ENCODE data around the gene GSG1L.

GSG1L gene

DNA sequence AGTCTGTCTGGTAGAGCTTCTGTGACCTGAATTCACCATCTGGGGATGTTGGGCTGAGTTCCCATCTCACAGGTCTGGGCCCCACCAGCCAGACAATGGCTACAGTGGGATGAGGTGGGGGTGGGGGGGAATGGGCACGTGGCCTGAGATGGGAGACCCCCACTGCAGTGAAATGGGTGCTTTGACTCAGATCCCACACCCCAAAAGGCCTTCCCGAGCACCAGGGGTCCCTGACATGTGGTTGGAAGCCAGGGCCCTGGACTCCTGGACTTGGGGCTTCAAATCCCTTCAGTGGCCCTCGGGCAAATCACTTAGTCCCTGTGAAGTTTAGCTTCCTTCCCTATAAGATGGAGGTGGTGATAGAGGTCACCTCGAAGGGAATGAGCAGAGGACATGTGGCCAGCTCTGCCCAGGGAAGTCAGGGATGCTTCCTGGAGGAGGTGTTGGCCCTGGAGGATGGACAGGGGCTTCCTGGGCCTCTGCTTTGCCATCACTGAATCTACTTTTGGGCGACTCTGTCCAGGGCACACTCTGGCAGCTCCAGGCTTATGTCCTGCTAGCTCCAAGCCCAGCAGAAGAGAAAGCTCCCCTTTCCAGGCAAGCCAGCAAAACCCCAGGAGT, 295.4 kb downstream of the GSG1L start:
- no peak for DNase-seq

DNA sequence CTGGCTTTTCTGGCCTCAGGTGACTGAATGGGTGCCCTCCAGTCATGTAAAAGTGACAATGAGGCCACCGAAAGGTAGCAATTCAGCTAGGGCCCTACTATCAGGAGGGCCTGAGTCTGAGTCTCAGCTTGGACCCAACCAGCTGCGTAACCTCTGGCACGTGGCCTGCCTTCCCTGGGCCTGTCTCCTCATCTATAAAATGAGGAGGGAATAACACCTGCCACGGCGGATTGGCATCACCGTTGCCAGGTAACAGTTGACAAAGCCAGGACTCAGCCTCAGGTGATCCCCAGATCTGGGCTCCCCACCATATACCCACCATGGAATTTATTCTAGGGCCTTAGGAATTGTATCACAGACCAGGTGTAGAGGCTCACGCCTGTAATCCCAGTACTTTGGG, 296.4 kb downstream of the GSG1L start:
- DNase-seq: no peak

- DNase-seq: no peak
Observed at GRCh38 chr16:27766236-27766925, 297.1 kb downstream of the GSG1L start.

- DNase-seq: no peak
Observed at GRCh38 chr16:27764869-27765675, 298.4 kb downstream of the GSG1L start.

DNA sequence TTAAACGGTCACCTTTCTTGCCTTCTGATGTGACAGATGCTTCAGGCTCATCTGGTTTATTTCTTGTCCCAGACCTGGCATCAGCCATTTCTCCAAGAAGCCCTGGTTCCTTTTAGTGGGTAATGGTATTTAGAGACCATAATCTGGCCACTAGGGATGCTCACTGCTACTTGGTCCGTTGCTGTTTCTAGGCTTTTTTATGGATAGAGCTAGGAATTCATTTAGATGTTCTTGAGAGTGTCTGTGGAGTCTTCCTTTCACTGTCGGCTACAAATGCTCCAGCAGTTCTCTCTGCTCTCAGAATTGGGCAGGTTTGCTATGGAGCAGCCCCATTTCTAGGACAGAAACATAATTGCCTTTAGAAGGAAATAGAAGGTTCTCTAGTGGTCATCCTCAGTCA, 299.1 kb downstream of the GSG1L start:
- DNase-seq: no peak

- no peak for DNase-seq
Observed at GRCh38 chr16:27762441-27762840, 301.1 kb downstream of the GSG1L start.

GRCh38 chr16:27761816-27762215, 301.7 kb downstream of the GSG1L start:
- no peak for DNase-seq

DNA sequence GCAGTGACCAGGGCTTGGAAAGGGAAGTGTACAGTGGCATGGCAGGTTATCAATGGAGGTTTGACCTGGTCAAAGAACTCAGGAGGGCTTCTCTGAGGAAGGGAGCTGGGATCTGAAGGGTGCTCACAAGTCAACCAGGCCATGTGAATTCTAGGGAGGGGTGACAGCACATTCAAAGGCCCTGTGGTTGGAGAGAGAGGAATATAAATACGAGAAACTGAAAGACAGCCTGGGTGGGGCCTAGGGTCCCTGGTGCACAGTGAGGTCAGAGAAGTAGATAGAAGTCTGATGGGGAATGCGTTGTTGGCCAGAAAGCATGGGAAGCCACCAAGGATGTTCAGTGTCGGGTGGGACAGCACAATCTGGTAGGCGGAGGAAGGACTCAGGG, 302.7 kb downstream of the GSG1L start:
- DNase-seq: no peak

GRCh38 chr16:27759967-27760788, 303.3 kb downstream of the GSG1L start:
- DNase-seq: no peak

DNA sequence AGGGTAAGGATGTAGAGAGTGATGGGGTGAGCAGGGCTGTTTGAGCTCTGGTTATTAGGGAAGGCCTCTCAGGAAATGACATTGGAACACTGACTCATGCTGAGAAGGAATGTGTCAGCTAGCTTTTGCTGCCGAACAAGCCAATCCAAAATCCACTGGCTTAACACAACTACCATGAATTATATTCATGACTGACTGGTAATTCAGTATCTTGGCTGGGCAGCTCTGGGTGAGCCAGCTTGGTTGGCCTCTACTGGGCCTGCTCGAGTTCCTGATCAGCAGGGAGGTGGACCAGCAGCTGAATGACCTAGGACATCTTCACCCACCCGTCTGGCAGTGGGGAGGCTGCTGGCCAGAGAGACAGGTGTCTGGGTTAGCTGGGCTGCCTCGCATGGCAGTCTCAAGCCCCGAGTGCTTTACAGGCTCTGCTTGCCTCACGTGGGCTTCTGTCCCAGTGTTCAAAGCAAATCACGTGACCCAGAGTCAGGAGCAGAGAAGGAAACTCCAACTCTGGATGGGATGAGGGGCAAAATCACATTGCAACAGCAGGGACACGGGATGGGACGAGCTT, 304.1 kb downstream of the GSG1L start:
- DNase-seq: no peak

GRCh38 chr16:27758544-27758943, 305.0 kb downstream of the GSG1L start:
- DNase-seq: no peak

DNA sequence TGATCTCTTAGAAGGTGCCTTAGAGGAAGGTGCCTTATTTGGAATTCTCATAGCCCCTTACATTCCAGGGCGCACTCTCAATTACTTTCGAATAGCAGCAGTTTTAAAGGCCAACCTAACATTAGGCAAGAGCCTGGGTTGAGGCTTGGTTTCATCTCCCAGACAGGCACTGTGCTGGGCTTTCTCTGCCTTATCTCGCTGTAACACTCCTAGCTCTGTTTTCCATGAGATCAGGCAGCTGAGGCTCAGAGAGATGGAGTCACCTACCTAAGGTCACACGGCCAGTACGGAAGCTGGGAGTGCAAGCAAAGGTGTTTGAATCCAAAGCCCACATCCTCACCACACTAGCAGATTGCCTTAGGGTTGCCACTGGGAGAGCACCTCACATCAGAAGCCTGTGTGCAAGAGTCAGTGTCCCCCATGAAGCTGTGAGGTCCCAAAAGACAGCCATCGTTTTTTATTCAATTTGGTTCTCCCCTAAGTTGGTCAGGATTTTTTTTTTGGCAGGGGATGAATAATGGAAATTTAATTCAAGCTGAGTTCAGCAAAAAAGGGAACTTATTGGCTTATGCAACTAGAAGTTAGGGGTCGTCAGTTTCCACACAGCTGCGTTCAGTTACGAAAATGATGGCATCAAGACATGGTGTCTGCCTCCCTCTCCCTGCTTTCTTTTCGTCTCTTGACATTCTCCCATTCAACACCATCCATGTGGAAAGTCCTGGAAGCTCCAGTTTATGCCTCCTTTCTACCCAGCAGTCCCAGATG, 307.1 kb downstream of the GSG1L start:
- DNase-seq: no peak

DNA sequence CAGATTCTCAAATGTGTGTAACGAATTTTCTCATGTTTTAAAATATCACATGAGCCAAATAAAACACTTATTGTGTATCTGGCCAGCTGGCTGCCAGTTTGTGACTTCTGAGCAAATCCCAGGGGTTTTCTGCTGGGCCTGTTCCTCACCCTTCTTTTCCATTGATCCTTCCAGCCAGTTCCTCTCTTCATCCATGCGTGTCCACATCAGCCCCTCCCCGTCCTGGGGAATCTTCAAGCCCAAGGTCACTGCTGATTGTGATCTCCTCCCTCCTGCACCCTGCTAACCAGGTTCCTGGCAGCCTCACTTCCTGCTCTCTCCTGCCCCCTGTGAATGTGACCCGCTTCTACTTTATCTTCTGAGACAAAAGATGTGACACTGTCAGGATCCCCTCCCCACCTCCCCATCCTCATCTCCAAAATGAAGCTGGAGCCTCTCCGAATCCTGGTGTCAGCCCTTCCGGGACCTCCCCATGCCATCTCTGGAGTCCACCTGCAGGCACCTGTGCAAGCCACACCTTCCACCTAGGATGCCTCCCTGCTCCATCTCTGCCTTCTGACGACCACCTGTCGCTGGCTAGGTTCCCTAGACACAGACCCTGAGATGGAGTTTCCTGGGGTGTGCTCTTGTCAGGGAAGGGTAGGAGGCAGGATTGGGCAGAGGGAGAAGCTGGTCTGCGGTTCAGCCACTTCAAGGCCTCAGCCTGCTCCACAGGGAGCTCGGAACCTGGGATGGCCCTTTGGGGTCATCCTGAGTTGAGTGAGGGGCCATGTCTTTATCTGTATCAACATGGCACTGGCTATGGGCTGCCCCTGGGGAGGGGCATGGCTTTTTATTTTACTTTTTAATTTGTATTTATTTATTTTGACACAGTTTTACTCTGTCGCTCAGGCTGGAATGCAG, 308.5 kb downstream of the GSG1L start:
- no peak for DNase-seq

DNA sequence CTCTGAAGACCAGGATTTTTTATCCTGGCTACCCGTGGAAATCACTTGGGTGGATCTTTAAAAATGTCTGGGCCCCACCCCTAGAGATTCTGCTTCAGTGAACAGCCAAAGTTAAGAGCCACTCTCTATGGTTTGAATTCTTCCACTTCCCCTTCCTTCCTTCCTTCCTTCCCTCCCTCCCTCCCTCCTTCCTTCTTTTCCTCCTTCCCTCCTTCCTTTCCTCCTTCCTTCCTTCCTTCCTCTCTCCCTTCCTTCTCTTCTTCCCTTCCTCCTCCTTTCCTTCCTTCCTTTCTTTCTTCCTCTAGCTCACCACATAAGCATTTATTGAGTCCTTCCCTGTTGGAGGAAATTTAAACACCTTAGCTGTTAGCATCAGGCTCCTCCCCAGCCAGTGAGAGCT, 310.0 kb downstream of the GSG1L start:
- DNase-seq: no peak

GRCh38 chr16:27752241-27752640, 311.3 kb downstream of the GSG1L start:
- DNase-seq: no peak

GRCh38 chr16:27751676-27752075, 311.8 kb downstream of the GSG1L start:
- DNase-seq: no peak

GRCh38 chr16:27751233-27751632, 312.3 kb downstream of the GSG1L start:
- DNase-seq: no peak

- no peak for DNase-seq
Observed at GRCh38 chr16:27749946-27750345, 313.6 kb downstream of the GSG1L start.

- no peak for DNase-seq
Observed at GRCh38 chr16:27749547-27749875, 314.0 kb downstream of the GSG1L start.

- DNase-seq: peak; percentile 43
Observed at GRCh38 chr16:27748868-27749546, 314.5 kb downstream of the GSG1L start.

All from RPMI8226 (cell line).